Stimulated activated naive CD8-positive, alpha-beta T cell treated with anti-CD3 and anti-CD28 coated beads, Interleukin-15, Interleukin-2, amounts not matched to agents 100 ng/mL and 50 ng/mL, for 24 hours (primary cell): ENCODE measurements around the gene TAS2R10.
"Not testable (repeated sequence)": the region's sequence is repeated elsewhere in the genome, so short reads cannot be mapped to it uniquely, and the experiment has no call there.

Source experiments
- H3K27ac Mint-ChIP-seq: one replicate; pipeline ENCODE4 v1.8.0; 2021; ENCODE audit warnings: mild to moderate bottlenecking, mixed read lengths
- H3K27me3 Mint-ChIP-seq: one replicate; pipeline ENCODE4 v1.8.0; 2021; ENCODE audit warnings: mixed read lengths
- H3K36me3 Mint-ChIP-seq: one replicate; pipeline ENCODE4 v1.8.0; 2021; ENCODE audit warnings: low read depth, mixed read lengths
- H3K4me1 Mint-ChIP-seq: one replicate; pipeline ENCODE4 v1.8.0; 2021; ENCODE audit warnings: low read depth, mixed read lengths
- H3K4me3 Mint-ChIP-seq: one replicate; pipeline ENCODE4 v1.8.0; 2021; ENCODE audit warnings: mild to moderate bottlenecking, mixed read lengths
- H3K9me3 Mint-ChIP-seq: one replicate; pipeline ENCODE4 v1.8.0; 2021; ENCODE audit warnings: mixed read lengths

Gene TAS2R10

DNA sequence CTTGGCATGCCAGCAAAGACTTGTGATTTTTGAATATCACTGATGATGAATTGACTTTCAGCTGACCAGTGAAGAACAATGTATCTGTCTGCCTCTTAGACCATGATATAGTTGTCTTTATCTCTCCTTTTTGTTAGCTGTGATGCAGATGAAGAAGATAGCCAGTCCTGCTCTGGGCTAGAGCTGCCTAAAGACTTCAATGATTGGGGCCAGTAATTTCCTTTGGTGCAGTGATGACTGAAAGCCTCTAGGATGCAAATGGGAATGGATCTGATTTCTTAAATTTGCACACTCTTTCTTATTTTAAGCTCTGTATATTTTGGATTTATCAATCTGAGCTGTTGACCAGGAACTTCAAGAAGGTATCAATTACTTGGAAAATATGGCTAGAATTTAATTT, 16.1 kb downstream of the TAS2R10 start, which contains the start of gene TAS2R9:
TAS2R9 (minus strand) TSS at position 101 of the 400 bp plus-strand sequence; CDS start at position 8, 93 bp downstream.
- no peak within 1 kb of the TSS for H3K4me3 Mint-ChIP-seq
- H3K4me1 Mint-ChIP-seq, result no peaks in the 10 kb centered on the region
- no peaks in the 10 kb centered on the region for H3K9me3 Mint-ChIP-seq
- no peaks in the 10 kb centered on the region for H3K36me3 Mint-ChIP-seq
- H3K27me3 Mint-ChIP-seq, result peaks cover 31% of the 10 kb centered on the region
- no peak within 1 kb of the TSS for H3K27ac Mint-ChIP-seq

DNA sequence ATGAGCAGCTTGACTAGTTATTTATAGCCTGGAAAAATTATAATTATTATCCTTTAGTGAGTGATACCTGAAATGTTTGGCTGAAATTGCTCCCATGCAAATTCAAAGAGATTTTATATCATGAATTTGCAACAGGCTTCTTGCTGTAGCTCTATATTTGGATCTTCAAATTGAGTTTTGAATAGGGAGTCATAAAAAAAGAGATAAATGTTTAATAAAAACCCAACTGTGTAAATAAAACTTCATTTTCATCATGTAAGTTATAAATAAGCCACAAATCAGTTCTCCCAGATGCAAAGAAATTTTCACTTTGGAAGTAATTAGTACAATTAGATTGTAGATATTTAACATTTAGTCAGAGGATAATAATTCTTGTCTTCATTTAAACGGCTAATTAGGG, 19.0 kb downstream of the TAS2R10 start, which contains the start of gene TAS2R8:
TAS2R8 (minus strand) TSS at position 101 of the 400 bp plus-strand sequence. CDS start 306 bp downstream, outside the sequence.
- Mint-ChIP-seq H3K4me3 (no peak within 1 kb of the TSS), H3K4me1 (no peaks in the 10 kb centered on the region), H3K9me3 (no peaks in the 10 kb centered on the region), H3K27ac (no peak within 1 kb of the TSS), H3K36me3 (no peaks in the 10 kb centered on the region), H3K27me3 (peaks cover 27% of the 10 kb centered on the region)

DNA sequence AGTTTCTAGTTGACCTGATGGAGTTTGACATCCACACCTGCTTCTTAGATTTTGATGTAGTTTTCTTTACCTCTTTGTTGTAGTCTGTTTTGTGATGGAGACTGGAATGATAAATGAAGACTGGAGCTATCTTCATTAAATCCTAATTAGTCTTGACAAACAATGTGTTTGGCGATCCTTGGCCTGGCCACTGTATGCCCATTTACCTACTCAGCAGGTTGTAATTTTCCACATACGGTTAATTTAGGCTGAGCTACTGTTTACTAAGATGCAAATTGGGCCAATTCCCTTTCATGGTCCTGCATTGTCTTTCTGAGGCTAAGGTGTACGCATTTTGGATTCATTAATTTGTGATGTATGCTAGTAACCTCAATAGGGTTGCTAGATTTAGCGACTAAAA, 23.6 kb downstream of the TAS2R10 start, which contains the start of gene TAS2R7:
TAS2R7 (minus strand) TSS at position 41 of the 400 bp plus-strand sequence. CDS start 57 bp downstream, outside the sequence.
- H3K27me3 Mint-ChIP-seq, result peaks cover 29% of the 10 kb centered on the region
- no peak within 1 kb of the TSS for H3K4me3 Mint-ChIP-seq
- H3K27ac Mint-ChIP-seq, result no peak within 1 kb of the TSS
- H3K36me3 Mint-ChIP-seq, result no peaks in the 10 kb centered on the region
- no peaks in the 10 kb centered on the region for H3K4me1 Mint-ChIP-seq
- no peaks in the 10 kb centered on the region for H3K9me3 Mint-ChIP-seq

DNA sequence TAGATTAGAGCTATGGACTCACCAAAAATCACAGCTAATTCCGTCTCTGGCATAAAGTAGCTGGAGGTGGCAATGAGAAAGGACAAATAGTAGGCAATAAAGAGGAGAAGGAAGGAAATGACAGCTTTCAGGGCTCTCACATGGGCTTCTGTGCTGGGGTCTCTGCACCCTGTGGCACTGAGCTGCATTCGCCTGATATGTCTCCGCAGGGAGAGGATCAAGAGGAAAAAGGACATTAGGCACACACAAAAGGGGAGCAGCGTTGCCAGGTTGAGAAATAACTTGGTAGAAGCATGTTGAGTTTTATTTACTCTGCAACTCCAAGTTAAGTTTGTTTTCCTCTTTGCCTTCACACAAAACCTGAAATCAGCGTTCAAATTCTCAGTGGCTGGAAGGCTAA, 24.4 kb downstream of the TAS2R10 start:
- Mint-ChIP-seq H3K4me3 (no peak overlapping the region), H3K9me3 (no peaks in the 10 kb centered on the region), H3K27ac (no peak overlapping the region), H3K36me3 (no peaks in the 10 kb centered on the region), H3K27me3 (peaks cover 33% of the 10 kb centered on the region), H3K4me1 (no peaks in the 10 kb centered on the region)

DNA sequence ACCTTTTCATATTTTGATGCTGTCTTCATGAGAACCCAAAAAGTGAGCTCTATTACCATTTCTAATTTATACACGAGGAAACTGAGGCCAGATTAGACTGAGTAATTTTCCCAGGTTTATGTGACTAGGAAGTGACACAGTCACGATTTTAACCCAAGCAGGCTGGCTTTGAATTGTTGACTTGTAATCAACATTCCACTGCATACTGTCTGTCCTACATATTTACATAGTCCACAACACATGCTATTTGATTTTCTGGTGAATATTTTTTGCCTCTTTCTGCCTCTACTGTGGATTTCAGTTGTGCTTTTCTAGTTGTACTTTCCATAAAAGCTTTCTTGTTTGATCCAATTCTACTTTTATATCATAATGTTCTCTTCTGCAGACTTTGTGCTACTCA, 31.9 kb downstream of the TAS2R10 start:
- H3K27ac Mint-ChIP-seq, result no peak overlapping the region
- no peak overlapping the region for H3K4me3 Mint-ChIP-seq
- H3K27me3 Mint-ChIP-seq, result peaks cover 23% of the 10 kb centered on the region
- no peaks in the 10 kb centered on the region for H3K9me3 Mint-ChIP-seq
- no peaks in the 10 kb centered on the region for H3K36me3 Mint-ChIP-seq
- H3K4me1 Mint-ChIP-seq, result no peaks in the 10 kb centered on the region

DNA sequence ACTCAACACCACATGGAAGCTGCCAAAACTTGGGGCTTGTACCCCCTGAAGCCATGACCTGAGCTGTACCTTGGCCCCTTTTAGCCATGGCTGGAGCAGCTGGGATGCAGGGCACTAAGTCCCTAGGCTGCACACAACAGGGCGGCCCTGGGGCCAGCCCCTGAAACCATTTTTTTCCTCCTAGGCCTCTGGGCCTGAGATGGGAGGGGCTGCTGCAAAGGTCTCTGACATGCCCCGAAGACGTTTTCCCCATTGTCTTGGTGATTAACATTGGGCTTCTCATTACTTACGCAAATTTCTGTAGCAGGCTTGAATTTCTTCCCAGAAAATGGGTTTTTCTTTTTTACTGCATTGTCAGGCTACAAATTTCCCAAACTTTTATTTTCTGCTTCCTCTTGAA, 34.4 kb downstream of the TAS2R10 start:
- not testable (repeated sequence) for H3K27ac Mint-ChIP-seq, H3K4me1 Mint-ChIP-seq, H3K4me3 Mint-ChIP-seq, H3K36me3 Mint-ChIP-seq, H3K9me3 Mint-ChIP-seq
- H3K27me3 Mint-ChIP-seq, result peaks cover 15% of the 10 kb centered on the region

DNA sequence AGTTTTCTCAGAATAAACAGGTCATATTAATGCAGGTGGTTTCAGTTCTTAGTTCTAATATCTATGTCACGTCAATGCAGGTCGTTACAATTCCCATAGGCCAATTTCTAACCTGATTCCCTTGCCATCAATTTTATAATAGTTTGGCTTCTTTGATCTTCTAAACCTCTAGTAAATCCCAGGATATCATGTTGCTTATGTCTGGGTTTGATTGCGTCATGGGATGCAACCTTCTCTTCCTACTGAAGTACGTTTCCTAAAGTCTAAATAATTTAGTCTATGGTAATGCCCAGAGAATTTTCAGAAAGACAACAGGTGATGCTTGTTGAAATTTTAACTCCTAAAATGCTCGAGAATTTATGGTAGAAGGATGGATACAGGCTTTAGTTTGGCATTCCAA, 42.9 kb downstream of the TAS2R10 start:
- H3K27ac Mint-ChIP-seq, result no peak overlapping the region
- no peaks in the 10 kb centered on the region for H3K9me3 Mint-ChIP-seq
- H3K4me3 Mint-ChIP-seq, result no peak overlapping the region
- no peaks in the 10 kb centered on the region for H3K4me1 Mint-ChIP-seq
- H3K27me3 Mint-ChIP-seq, result peaks cover 11% of the 10 kb centered on the region
- H3K36me3 Mint-ChIP-seq, result no peaks in the 10 kb centered on the region

DNA sequence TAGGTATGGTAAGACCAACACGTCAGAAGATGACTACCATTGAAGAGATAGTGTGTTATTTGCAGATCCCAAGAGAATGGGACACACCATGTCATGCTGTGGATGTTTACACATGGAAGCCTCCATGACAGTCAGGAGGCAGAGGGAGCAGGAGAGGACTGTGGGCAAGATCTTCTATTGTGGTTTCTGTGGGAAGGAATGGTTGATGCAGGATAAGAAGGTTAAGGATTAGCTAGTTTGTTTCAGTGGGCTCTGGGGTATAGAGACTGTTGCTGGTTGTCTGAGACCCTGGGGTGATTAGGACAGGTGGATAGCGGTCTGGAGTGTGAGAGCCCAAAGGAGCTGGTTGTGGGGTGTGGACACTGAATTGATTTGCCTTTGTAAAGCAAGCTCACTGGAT, 47.1 kb downstream of the TAS2R10 start:
- Mint-ChIP-seq H3K36me3 (no peaks in the 10 kb centered on the region), H3K9me3 (no peaks in the 10 kb centered on the region), H3K4me1 (no peaks in the 10 kb centered on the region), H3K4me3 (no peak overlapping the region), H3K27me3 (peaks cover 16% of the 10 kb centered on the region), H3K27ac (no peak overlapping the region)
